NB4 (cell line): ENCODE results near the gene TANGO6.

Source experiments
- POLR2A ChIP-seq: IDR thresholded peaks from 2 replicates; pipeline ENCODE4 v1.6.1; 2011; ENCODE audit warnings: mild to moderate bottlenecking; ENCODE audit not compliant: insufficient read length; ENCODE audit errors: extremely low read depth
- TF ChIP-seq, protein P1 (sequence below): IDR thresholded peaks from one replicate; pipeline ENCODE4 v1.5.1; 2012; ENCODE audit warnings: low read depth, low read length

- TF ChIP-seq, protein P1, sequence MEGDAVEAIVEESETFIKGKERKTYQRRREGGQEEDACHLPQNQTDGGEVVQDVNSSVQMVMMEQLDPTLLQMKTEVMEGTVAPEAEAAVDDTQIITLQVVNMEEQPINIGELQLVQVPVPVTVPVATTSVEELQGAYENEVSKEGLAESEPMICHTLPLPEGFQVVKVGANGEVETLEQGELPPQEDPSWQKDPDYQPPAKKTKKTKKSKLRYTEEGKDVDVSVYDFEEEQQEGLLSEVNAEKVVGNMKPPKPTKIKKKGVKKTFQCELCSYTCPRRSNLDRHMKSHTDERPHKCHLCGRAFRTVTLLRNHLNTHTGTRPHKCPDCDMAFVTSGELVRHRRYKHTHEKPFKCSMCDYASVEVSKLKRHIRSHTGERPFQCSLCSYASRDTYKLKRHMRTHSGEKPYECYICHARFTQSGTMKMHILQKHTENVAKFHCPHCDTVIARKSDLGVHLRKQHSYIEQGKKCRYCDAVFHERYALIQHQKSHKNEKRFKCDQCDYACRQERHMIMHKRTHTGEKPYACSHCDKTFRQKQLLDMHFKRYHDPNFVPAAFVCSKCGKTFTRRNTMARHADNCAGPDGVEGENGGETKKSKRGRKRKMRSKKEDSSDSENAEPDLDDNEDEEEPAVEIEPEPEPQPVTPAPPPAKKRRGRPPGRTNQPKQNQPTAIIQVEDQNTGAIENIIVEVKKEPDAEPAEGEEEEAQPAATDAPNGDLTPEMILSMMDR: no peak
- TF ChIP-seq POLR2A: no peak
Measured at GRCh38 chr16:68994324-68994723, 151.0 kb downstream of the TANGO6 start.
